ENCODE measurements around the gene XYLT1. TPM values are rescaled to one million over a fixed set of nuclear protein-coding genes. Genes with fewer than 3 reads are reported as not detected.
A peak's percentile ranks its signal among the peaks of the same experiment; 100 is the strongest.

Gene XYLT1, protein sequence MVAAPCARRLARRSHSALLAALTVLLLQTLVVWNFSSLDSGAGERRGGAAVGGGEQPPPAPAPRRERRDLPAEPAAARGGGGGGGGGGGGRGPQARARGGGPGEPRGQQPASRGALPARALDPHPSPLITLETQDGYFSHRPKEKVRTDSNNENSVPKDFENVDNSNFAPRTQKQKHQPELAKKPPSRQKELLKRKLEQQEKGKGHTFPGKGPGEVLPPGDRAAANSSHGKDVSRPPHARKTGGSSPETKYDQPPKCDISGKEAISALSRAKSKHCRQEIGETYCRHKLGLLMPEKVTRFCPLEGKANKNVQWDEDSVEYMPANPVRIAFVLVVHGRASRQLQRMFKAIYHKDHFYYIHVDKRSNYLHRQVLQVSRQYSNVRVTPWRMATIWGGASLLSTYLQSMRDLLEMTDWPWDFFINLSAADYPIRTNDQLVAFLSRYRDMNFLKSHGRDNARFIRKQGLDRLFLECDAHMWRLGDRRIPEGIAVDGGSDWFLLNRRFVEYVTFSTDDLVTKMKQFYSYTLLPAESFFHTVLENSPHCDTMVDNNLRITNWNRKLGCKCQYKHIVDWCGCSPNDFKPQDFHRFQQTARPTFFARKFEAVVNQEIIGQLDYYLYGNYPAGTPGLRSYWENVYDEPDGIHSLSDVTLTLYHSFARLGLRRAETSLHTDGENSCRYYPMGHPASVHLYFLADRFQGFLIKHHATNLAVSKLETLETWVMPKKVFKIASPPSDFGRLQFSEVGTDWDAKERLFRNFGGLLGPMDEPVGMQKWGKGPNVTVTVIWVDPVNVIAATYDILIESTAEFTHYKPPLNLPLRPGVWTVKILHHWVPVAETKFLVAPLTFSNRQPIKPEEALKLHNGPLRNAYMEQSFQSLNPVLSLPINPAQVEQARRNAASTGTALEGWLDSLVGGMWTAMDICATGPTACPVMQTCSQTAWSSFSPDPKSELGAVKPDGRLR
- 0.01 TPM for polyA plus RNA-seq (2013, experiment 1 of 2)
- polyA plus RNA-seq (2013, experiment 2 of 2) = 0.03 TPM

DNA sequence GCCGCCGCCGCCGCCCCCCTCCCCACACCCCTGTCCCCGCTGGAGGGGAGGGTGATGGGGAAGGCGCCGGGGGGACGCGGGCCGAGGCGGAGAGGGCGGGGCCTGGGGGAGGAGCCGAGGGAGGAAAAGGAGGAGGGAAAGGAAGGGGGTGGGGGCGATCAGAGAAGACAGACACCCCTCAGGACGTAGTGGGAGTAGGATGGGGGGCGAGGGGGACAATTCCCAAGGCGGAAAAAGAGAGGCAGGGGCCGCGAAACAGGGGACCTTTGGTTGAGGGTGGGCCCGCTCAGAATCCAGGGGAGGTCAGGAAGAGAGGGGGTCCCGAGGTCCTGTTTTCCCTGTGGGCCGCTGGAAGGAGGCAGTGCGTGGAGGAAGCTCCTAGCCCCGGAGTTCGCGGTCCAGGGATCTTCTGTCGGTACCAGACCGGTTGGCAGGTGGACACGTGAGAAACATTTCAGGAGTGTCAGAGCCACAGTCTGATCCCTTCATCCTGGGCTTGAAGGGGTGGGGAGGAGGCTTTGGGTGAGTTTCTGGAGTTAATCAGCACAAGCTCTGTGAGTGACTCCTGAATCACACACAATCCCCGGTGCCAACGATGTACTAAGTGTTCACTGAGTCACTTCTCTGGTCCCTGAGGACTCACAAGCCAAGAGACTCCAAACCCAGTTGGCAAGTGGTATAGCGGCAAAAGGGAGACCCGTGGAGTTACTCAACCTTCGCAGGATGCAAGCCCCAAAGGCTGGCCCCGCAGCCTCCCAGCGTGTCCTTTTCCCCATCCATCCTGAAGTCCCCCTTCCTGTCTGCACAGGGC is at the start of gene XYLT1:
Gene XYLT1, minus strand, starts transcription at position 53 of the 811 bp plus-strand sequence. CDS start 164 bp downstream, outside the sequence.
- H3K4ac ChIP-seq (ENCODE audit: low read depth in 1 of 2, low read length in 2 of 2) = no peak within 1 kb of the TSS
- no peaks in the 10 kb centered on the region for H3K9me3 ChIP-seq (ENCODE audit: control insufficient read depth, low read length)
- H3K4me1 ChIP-seq (ENCODE audit: control insufficient read depth, insufficient read depth, low read depth, low read length) = peaks cover 6% of the 10 kb centered on the region
- H2AFZ ChIP-seq (ENCODE audit: low read depth, low read length) = no peak within 1 kb of the TSS
- H3K9ac ChIP-seq (ENCODE audit: low read length) = peak within 1 kb of the TSS; percentile 92
- H3K79me1 ChIP-seq (replicated peaks; ENCODE audit: low read length, poor library complexity, severe bottlenecking) = no peaks in the 10 kb centered on the region
- peak within 1 kb of the TSS; percentile 71 for H3K4me2 ChIP-seq (ENCODE audit: low read length, poor library complexity, severe bottlenecking)
- H4K91ac ChIP-seq (ENCODE audit: low read length) = no peak within 1 kb of the TSS
- peaks cover 0 to 6% of the 10 kb centered on the region in 2 experiments for H3K36me3 ChIP-seq (ENCODE audit: control insufficient read depth in 1 of 2, insufficient read depth in 2 of 2, low read depth in 1 of 2, low read length in 2 of 2)
- no peak for DNase-seq
- H2BK15ac ChIP-seq (ENCODE audit: low read depth, poor library complexity, severe bottlenecking) = no peak within 1 kb of the TSS
- H3K14ac ChIP-seq (ENCODE audit: low read length in 2 of 2) = no peak within 1 kb of the TSS
- H2AK5ac ChIP-seq (ENCODE audit: low read length, severe bottlenecking) = no peak within 1 kb of the TSS
- H2BK5ac ChIP-seq (ENCODE audit: low read depth, low read length, poor library complexity, severe bottlenecking) = no peak within 1 kb of the TSS
- no peak within 1 kb of the TSS for H2BK12ac ChIP-seq (ENCODE audit: low read length in 2 of 2)
- no peak within 1 kb of the TSS for H4K8ac ChIP-seq (ENCODE audit: low read length)
- 10% methylated on average over 32 of the region's 36 CpGs for WGBS
- H3K27me3 ChIP-seq (ENCODE audit: control insufficient read depth in 1 of 2, insufficient read depth in 1 of 2, low read length in 2 of 2) = peaks cover 0 to 44% of the 10 kb centered on the region in 2 experiments
- no peak within 1 kb of the TSS for H3K27ac ChIP-seq (ENCODE audit: low read length, poor library complexity, severe bottlenecking)
- H3K23ac ChIP-seq (ENCODE audit: low read length in 2 of 2) = peak within 1 kb of the TSS in 1 of 2 experiments; percentile 50
- H3K4me3 ChIP-seq (ENCODE audit: insufficient read depth in 1 of 2, low read depth in 1 of 2, low read length in 2 of 2) = peak within 1 kb of the TSS; percentile 45 to 91
- H3K18ac ChIP-seq (ENCODE audit: low read depth in 1 of 2, low read length in 2 of 2) = no peak within 1 kb of the TSS
- no peak within 1 kb of the TSS for H2BK120ac ChIP-seq (ENCODE audit: low read depth, low read length)

- no peaks in the 10 kb centered on the region for H3K36me3 ChIP-seq (ENCODE audit: control insufficient read depth in 1 of 2, insufficient read depth in 2 of 2, low read depth in 1 of 2, low read length in 2 of 2)
- H3K4ac ChIP-seq (ENCODE audit: low read depth in 1 of 2, low read length in 2 of 2) = no peak overlapping the region
- no peak overlapping the region for H3K9ac ChIP-seq (ENCODE audit: low read length)
- WGBS = 63% methylated on average over 1 of the region's 3 CpGs
- H3K18ac ChIP-seq (ENCODE audit: low read depth in 1 of 2, low read length in 2 of 2) = no peak overlapping the region
- H2AFZ ChIP-seq (ENCODE audit: low read depth, low read length) = no peak overlapping the region
- H3K79me1 ChIP-seq (replicated peaks; ENCODE audit: low read length, poor library complexity, severe bottlenecking) = no peaks in the 10 kb centered on the region
- no peak overlapping the region for H4K91ac ChIP-seq (ENCODE audit: low read length)
- H3K14ac ChIP-seq (ENCODE audit: low read length in 2 of 2) = no peak overlapping the region
- H2BK12ac ChIP-seq (ENCODE audit: low read length in 2 of 2) = no peak overlapping the region
- H3K27ac ChIP-seq (ENCODE audit: low read length, poor library complexity, severe bottlenecking) = no peak overlapping the region
- H2BK120ac ChIP-seq (ENCODE audit: low read depth, low read length) = no peak overlapping the region
- no peak for DNase-seq
- no peak overlapping the region for H2AK5ac ChIP-seq (ENCODE audit: low read length, severe bottlenecking)
- H3K4me3 ChIP-seq (ENCODE audit: insufficient read depth in 1 of 2, low read depth in 1 of 2, low read length in 2 of 2) = no peak overlapping the region
- no peak overlapping the region for H3K23ac ChIP-seq (ENCODE audit: low read length in 2 of 2)
- no peak overlapping the region for H4K8ac ChIP-seq (ENCODE audit: low read length)
- H3K27me3 ChIP-seq (ENCODE audit: control insufficient read depth in 1 of 2, insufficient read depth in 1 of 2, low read length in 2 of 2) = peaks cover 0 to 6% of the 10 kb centered on the region in 2 experiments
- no peak overlapping the region for H2BK5ac ChIP-seq (ENCODE audit: low read depth, low read length, poor library complexity, severe bottlenecking)
- H3K4me2 ChIP-seq (ENCODE audit: low read length, poor library complexity, severe bottlenecking) = no peak overlapping the region
- no peaks in the 10 kb centered on the region for H3K9me3 ChIP-seq (ENCODE audit: control insufficient read depth, low read length)
- no peak overlapping the region for H2BK15ac ChIP-seq (ENCODE audit: low read depth, poor library complexity, severe bottlenecking)
- no peaks in the 10 kb centered on the region for H3K4me1 ChIP-seq (ENCODE audit: control insufficient read depth, insufficient read depth, low read depth, low read length)
These were observed 49.4 kb upstream of the XYLT1 start for GRCh38 chr16:17520111-17520510.

DNA sequence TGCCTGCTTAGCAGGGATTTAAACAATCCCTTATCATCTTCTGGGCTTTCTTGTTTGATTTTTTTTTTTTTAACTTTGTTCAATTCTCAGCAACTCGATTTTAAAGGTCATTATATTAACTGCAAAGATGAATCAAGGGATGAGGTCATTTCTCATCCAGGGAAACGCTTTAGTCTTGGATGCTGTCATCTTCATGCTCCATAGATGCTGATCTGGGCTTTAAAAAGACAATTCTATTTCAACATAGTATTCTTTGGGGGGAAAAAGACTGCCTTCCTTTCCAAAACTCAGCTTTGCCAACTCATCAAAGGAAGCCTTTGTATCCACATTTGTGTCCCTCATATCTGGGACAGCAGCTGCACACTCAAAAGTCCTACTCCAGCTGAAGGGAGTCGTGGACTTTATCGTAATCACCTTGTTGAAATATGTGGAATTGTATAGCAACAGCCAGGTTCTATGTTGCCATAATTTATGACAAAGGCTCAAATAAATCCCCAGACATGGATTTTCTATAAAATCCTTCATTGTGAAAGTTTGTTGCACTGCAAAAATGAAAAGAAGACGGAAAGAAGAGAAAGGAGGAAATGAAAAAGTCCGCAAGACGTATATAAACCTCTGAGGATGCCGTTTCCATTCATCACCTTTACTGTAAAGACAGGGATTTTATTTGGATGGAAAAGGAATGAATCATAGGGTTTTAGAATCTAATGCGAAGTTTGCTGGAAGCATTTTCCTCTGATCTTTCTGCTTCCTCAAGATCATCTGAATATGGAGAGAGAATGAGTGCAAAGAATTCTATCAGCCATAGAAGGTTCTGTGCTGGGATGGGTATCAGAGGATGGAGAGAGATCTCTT is 48.6 kb upstream of the XYLT1 start:
- Histone ChIP-seq H3K23ac (ENCODE audit: low read length in 2 of 2) (no peak overlapping the region), H2BK12ac (ENCODE audit: low read length in 2 of 2) (no peak overlapping the region), H2AFZ (ENCODE audit: low read depth, low read length) (no peak overlapping the region), H3K4me3 (ENCODE audit: insufficient read depth in 1 of 2, low read depth in 1 of 2, low read length in 2 of 2) (peak overlapping the region in 1 of 2 experiments; percentile 30), H3K4ac (ENCODE audit: low read depth in 1 of 2, low read length in 2 of 2) (no peak overlapping the region), H3K27me3 (ENCODE audit: control insufficient read depth in 1 of 2, insufficient read depth in 1 of 2, low read length in 2 of 2) (peaks cover 0 to 3% of the 10 kb centered on the region in 2 experiments), H3K18ac (ENCODE audit: low read depth in 1 of 2, low read length in 2 of 2) (no peak overlapping the region), H3K27ac (ENCODE audit: low read length, poor library complexity, severe bottlenecking) (no peak overlapping the region), H3K9ac (ENCODE audit: low read length) (peak overlapping the region; percentile 55), H3K4me1 (ENCODE audit: control insufficient read depth, insufficient read depth, low read depth, low read length) (no peaks in the 10 kb centered on the region), H2AK5ac (ENCODE audit: low read length, severe bottlenecking) (no peak overlapping the region), H3K14ac (ENCODE audit: low read length in 2 of 2) (no peak overlapping the region), H2BK5ac (ENCODE audit: low read depth, low read length, poor library complexity, severe bottlenecking) (no peak overlapping the region), H2BK120ac (ENCODE audit: low read depth, low read length) (no peak overlapping the region), H2BK15ac (ENCODE audit: low read depth, poor library complexity, severe bottlenecking) (no peak overlapping the region), H4K8ac (ENCODE audit: low read length) (no peak overlapping the region), H3K4me2 (ENCODE audit: low read length, poor library complexity, severe bottlenecking) (no peak overlapping the region), H3K36me3 (ENCODE audit: control insufficient read depth in 1 of 2, insufficient read depth in 2 of 2, low read depth in 1 of 2, low read length in 2 of 2) (no peaks in the 10 kb centered on the region), H4K91ac (ENCODE audit: low read length) (no peak overlapping the region), H3K9me3 (ENCODE audit: control insufficient read depth, low read length) (no peaks in the 10 kb centered on the region), H3K79me1 (replicated peaks; ENCODE audit: low read length, poor library complexity, severe bottlenecking) (no peaks in the 10 kb centered on the region)
- no peak for DNase-seq
- whole genome bisulfite sequencing = 63% methylated on average over 6 of the region's 9 CpGs

All from mesenchymal stem cell (in vitro differentiated cells and primary cell).